ENCODE results near the gene WDR5. TPM values are rescaled to one million over a fixed set of nuclear protein-coding genes. Genes with fewer than 3 reads are reported as not detected.

The WDR5 gene
- total RNA-seq, 6 donors from 2014 or later: 23.3 to 48.2 (median 27.3) TPM

- no peak overlapping the region for H3K4me3 ChIP-seq
- H3K27me3 ChIP-seq: peaks cover 0 to 10% (median 0%) of the 10 kb centered on the region in 4 donors
- peak; percentile 13 to 58 for ATAC-seq (ENCODE audit: low FRiP score in 2 of 2)
- H3K4me1 ChIP-seq: peaks cover 23 to 37% (median 31%) of the 10 kb centered on the region in 4 donors
- WGBS, 2 donors: 46 to 64% methylated on average over 23 of the region's 23 CpGs
- TF ChIP-seq EP300 (IDR thresholded peaks at IDR 0.05) (no peak), POLR2AphosphoS5 (IDR thresholded peaks at IDR 0.05) (no peak), POLR2A (IDR thresholded peaks at IDR 0.05) (no peak)
- TF ChIP-seq, protein P1, sequence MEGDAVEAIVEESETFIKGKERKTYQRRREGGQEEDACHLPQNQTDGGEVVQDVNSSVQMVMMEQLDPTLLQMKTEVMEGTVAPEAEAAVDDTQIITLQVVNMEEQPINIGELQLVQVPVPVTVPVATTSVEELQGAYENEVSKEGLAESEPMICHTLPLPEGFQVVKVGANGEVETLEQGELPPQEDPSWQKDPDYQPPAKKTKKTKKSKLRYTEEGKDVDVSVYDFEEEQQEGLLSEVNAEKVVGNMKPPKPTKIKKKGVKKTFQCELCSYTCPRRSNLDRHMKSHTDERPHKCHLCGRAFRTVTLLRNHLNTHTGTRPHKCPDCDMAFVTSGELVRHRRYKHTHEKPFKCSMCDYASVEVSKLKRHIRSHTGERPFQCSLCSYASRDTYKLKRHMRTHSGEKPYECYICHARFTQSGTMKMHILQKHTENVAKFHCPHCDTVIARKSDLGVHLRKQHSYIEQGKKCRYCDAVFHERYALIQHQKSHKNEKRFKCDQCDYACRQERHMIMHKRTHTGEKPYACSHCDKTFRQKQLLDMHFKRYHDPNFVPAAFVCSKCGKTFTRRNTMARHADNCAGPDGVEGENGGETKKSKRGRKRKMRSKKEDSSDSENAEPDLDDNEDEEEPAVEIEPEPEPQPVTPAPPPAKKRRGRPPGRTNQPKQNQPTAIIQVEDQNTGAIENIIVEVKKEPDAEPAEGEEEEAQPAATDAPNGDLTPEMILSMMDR (IDR thresholded peaks at IDR 0.05): no peak
- DNase-seq: peak in 1 of 2 donors; percentile 64
- no peaks in the 10 kb centered on the region for H3K36me3 ChIP-seq
- H3K27ac ChIP-seq: peak overlapping the region in 2 of 4 donors; percentile 69 to 74
- H3K9me3 ChIP-seq: peaks cover 0 to 2% (median 0%) of the 10 kb centered on the region in 4 donors
These were observed 35.7 kb downstream of the WDR5 start for GRCh38 chr9:134171316-134172197.

DNA sequence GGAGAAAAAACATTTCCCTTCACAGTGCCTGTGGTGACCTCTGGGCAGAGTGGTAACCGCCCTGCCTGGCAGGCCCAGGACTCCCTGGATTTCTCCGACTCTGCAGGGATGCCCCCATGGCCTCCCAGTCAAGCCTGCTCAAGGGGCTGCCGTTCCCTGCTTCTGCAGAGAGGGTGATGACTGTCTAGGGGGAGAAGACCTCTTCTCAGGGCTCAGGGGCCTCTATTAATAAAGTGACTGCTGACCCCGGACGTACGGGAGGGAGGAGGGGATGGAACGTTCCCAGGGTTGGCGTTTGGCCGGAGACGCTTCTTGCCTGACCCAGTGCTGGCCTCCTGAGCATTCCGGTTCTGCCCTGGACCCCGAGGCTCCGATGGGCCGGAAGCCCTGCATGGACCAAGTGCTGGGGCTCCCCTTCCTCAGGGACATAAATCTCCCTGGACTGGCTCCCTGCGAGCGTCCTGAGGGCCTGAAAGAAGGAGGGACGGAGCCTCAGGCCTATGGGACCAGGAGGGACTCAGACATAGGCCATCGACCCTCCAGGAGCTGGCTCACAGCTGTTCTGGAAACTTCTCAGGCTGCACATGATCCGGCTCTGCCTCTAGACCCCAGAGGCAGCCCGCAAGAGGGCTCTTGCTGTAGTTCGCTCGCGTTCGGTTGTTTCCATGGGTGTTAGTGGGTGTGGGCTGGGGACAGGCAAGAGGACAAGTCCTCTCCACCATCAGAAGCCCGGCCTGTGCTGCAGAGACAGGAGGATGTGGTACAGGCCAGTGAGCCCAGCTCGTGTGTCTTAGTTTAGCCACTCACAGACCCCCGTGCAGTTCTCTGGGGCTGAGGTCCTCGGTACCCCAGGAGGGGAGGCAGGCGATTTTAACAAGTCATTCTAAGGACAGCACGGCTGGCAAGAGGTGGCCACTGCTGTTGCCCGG, 36.6 kb downstream of the WDR5 start:
- peak in 1 of 2 donors; percentile 13 for ATAC-seq (ENCODE audit: low FRiP score in 2 of 2)
- 82% methylated on average over 11 to 31 of the region's 31 CpGs for WGBS, 2 donors
- no peak overlapping the region for H3K4me3 ChIP-seq
- peak overlapping the region in 3 of 4 donors; percentile 15 to 74 (median 69) for H3K27ac ChIP-seq
- no peak for DNase-seq
- TF ChIP-seq EP300 (IDR thresholded peaks at IDR 0.05): no peak
- TF ChIP-seq POLR2A (IDR thresholded peaks at IDR 0.05): no peak
- peaks cover 23 to 37% (median 31%) of the 10 kb centered on the region in 4 donors for H3K4me1 ChIP-seq
- peaks cover 0 to 10% (median 0%) of the 10 kb centered on the region in 4 donors for H3K27me3 ChIP-seq
- H3K9me3 ChIP-seq: peaks cover 0 to 2% (median 0%) of the 10 kb centered on the region in 4 donors
- H3K36me3 ChIP-seq: no peaks in the 10 kb centered on the region

DNA sequence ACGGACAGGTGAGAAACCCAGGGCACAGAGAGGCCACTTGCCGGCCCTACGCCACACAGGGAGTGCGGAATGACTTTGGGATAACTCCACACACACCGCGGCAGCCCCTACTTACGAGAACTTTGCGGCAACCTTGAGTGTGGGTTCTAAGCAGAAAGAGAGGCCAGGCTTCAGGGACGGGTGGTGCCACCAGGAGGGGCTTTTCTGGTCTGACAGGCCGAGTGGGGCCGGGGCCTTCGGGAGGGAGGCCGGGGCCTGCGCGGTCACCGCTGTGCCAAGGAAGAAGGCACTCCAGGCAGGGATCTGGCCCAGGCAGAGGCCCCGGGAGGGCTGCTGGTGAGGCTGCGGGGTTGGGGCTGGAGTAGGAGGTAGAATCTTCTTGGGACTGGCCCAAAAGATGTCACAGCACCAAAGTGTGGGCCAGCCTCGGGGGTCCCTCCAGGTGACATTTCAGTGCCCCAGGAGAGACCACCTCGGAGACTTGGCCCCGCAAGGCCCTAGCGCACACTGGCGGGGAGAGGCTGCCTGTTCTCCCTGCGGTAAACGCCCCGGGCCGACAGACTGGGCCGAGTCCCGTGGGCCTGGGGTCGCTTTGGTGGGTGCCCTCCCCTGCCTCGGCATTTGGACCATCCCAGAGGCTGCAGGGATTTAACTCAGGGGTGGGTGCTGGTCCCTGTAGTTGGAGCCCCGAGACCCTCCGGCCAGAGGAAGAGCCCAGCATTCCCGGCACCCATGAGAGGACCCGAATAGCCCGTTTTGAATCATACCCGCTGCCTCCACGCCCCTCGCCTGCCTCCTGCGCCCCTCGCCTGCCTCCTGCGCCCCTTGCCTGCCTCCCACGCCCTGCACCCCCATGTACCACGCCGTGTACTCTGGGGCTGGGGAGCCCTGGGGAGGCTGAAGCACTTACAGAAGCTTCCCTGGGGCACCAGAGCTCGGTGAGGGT, 37.5 kb downstream of the WDR5 start:
- Histone ChIP-seq H3K36me3 (no peaks in the 10 kb centered on the region), H3K9me3 (peaks cover 0 to 2% (median 0%) of the 10 kb centered on the region in 4 donors), H3K27ac (peak overlapping the region in 2 of 4 donors; percentile 69 to 74), H3K4me1 (peaks cover 23 to 37% (median 31%) of the 10 kb centered on the region in 4 donors), H3K27me3 (peaks cover 0 to 10% (median 0%) of the 10 kb centered on the region in 4 donors), H3K4me3 (no peak overlapping the region)
- TF ChIP-seq EP300 (IDR thresholded peaks at IDR 0.05) (no peak), POLR2A (IDR thresholded peaks at IDR 0.05) (no peak), POLR2AphosphoS5 (IDR thresholded peaks at IDR 0.05) (no peak)
- TF ChIP-seq, protein P1 (IDR thresholded peaks at IDR 0.05): no peak
- ATAC-seq (ENCODE audit: low FRiP score in 2 of 2) (no peak), DNase-seq (peak in 1 of 2 donors; percentile 79)
- WGBS, 2 donors: 91 to 92% methylated on average over 25 to 45 of the region's 46 CpGs

- peaks cover 23 to 37% (median 31%) of the 10 kb centered on the region in 4 donors for H3K4me1 ChIP-seq
These were observed 38.2 kb downstream of the WDR5 start for GRCh38 chr9:134174073-134174449.

More at GRCh38 chr9:134174073-134174449, 38.2 kb downstream of the WDR5 start:
- Histone ChIP-seq H3K4me3 (no peak overlapping the region), H3K36me3 (no peaks in the 10 kb centered on the region), H3K27me3 (peaks cover 0 to 10% (median 0%) of the 10 kb centered on the region in 4 donors), H3K9me3 (no peaks in the 10 kb centered on the region), H3K27ac (no peak overlapping the region)
- TF ChIP-seq POLR2A (IDR thresholded peaks at IDR 0.05): no peak
- TF ChIP-seq, protein P1 (IDR thresholded peaks at IDR 0.05): no peak
- TF ChIP-seq EP300 (IDR thresholded peaks at IDR 0.05): no peak
- TF ChIP-seq POLR2AphosphoS5 (IDR thresholded peaks at IDR 0.05): no peak
- ATAC-seq (ENCODE audit: low FRiP score in 2 of 2) (peak in 1 of 2 donors; percentile 26), DNase-seq (no peak)
- 73 to 74% methylated on average over 8 to 9 of the region's 9 CpGs for WGBS, 2 donors
